ENCODE measurements around the gene RANBP9. TPM values are rescaled to one million over a fixed set of nuclear protein-coding genes. Genes with fewer than 3 reads are reported as not detected.
A peak's percentile ranks its signal among the peaks of the same experiment; 100 is the strongest.

RANBP9 gene
- total and polyA plus RNA-seq, 9 of the 15 experiments (the other 6 are each of a cell fraction or from before 2014, with no cell fraction given), result 27.5 to 130 (median 61.5) TPM

DNA sequence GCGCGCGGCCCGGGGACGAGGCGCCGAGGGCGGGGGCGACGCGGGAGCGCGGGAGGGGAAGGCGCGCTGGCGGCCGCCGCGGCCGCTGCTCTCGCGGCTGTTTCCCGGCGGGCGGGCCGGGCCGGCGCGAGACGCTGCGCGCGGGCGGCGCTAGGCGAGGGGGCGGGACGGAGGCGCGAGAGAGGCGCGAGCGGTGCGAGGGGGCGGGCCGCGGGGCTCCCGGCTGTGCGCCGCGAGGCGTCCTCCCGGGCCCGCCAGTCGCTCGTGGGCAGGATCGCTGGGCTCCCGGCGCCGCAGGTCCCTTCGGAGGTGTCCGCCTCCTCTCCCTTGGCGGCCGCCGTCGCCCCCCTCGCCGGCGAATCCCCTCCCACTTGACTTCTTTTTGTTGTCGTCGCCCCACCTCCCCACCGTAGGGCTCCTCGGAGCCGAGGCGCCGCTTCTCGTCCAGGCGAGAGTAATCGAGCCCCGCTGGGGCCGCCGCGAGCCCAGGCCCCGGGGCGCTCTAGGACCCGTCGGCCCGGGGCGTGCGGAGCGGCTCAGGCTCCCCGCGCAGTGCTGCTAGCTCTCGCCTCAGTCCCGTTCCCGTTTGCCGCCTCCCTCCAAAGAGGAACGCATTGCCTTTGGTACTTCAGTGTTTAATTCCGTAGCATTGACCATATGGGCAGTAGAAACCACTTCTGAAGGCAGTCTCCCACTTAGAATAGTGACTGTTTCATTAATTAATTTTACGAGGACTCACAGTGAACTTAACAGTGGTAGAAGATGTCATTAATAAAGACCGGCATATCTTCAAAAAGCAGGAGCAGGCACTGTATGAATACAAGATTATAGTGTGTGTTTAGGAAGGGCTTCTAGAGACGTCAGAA, at the start of gene RANBP9 (continued):
- TF ChIP-seq U2AF1 (optimal IDR thresholded peaks at IDR 0.05; ENCODE audit: low read depth, low read length) (peak; percentile 35), NFE2L1 (tag; IDR thresholded peaks at IDR 0.05; ENCODE audit: borderline replicate concordance, low read depth) (no peak), GTF2E2 (tag; IDR thresholded peaks at IDR 0.05) (peak; percentile 57; the same call in 1 of the 2 replicates), ELF1 (tag; IDR thresholded peaks at IDR 0.05) (peak; percentile 25; the same call in 1 of the 2 replicates), NR2F6 (CRISPR knock-in tag; IDR thresholded peaks at IDR 0.05) (no peak), IRF9 (tag; IDR thresholded peaks at IDR 0.05) (no peak), ZNF551 (CRISPR knock-in tag; IDR thresholded peaks at IDR 0.05) (no peak), CCNT2 (IDR thresholded peaks at IDR 0.05; ENCODE audit: borderline replicate concordance, extremely low read depth, insufficient read length, low read depth, low read length) (peak; percentile 87), ARID3A (IDR thresholded peaks at IDR 0.05; ENCODE audit: borderline replicate concordance, low read depth, low read length) (0 out of 2 replicates have a peak, but pooled peaks have one; percentile 14), HNRNPK (IDR thresholded peaks at IDR 0.05; ENCODE audit: low read depth, low read length, poor library complexity, severe bottlenecking) (no peak), BHLHE40 (IDR thresholded peaks at IDR 0.05; ENCODE audit: low read length) (peak; percentile 80), ARNT (IDR thresholded peaks at IDR 0.05) (0 out of 4 replicates have a peak, but pooled peaks of 1 of the 2 experiments have one; percentile 42), PML (IDR thresholded peaks at IDR 0.05; ENCODE audit: low read length) (peak; percentile 44; the same call in 1 of the 2 replicates), KLF6 (CRISPR knock-in tag; IDR thresholded peaks at IDR 0.05; ENCODE audit: borderline replicate concordance) (no peak), MED1 (CRISPR knock-in tag; IDR thresholded peaks at IDR 0.05; ENCODE audit: borderline replicate concordance) (no peak), SMC3 (conservative IDR thresholded peaks at IDR 0.05; ENCODE audit: insufficient read depth, low read depth, low read length) (no peak), C11orf30 (IDR thresholded peaks at IDR 0.05; ENCODE audit: low read depth) (no peak; the same call in 1 of the 2 replicates), KAT8 (IDR thresholded peaks at IDR 0.05; ENCODE audit: low read depth) (no peak), ZC3H11A (IDR thresholded peaks at IDR 0.05; ENCODE audit: low read depth, low read length) (0 out of 2 replicates have a peak, but pooled peaks have one; percentile 58)
- TF ChIP-seq, protein P1, sequence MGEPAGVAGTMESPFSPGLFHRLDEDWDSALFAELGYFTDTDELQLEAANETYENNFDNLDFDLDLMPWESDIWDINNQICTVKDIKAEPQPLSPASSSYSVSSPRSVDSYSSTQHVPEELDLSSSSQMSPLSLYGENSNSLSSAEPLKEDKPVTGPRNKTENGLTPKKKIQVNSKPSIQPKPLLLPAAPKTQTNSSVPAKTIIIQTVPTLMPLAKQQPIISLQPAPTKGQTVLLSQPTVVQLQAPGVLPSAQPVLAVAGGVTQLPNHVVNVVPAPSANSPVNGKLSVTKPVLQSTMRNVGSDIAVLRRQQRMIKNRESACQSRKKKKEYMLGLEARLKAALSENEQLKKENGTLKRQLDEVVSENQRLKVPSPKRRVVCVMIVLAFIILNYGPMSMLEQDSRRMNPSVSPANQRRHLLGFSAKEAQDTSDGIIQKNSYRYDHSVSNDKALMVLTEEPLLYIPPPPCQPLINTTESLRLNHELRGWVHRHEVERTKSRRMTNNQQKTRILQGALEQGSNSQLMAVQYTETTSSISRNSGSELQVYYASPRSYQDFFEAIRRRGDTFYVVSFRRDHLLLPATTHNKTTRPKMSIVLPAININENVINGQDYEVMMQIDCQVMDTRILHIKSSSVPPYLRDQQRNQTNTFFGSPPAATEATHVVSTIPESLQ (CRISPR knock-in tag; IDR thresholded peaks at IDR 0.05), result no peak
- TF ChIP-seq, protein P2, sequence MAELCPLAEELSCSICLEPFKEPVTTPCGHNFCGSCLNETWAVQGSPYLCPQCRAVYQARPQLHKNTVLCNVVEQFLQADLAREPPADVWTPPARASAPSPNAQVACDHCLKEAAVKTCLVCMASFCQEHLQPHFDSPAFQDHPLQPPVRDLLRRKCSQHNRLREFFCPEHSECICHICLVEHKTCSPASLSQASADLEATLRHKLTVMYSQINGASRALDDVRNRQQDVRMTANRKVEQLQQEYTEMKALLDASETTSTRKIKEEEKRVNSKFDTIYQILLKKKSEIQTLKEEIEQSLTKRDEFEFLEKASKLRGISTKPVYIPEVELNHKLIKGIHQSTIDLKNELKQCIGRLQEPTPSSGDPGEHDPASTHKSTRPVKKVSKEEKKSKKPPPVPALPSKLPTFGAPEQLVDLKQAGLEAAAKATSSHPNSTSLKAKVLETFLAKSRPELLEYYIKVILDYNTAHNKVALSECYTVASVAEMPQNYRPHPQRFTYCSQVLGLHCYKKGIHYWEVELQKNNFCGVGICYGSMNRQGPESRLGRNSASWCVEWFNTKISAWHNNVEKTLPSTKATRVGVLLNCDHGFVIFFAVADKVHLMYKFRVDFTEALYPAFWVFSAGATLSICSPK (IDR thresholded peaks at IDR 0.05; ENCODE audit: borderline replicate concordance), result no peak

All from K562 (cell line).